Epithelial cell of umbilical artery (primary cell): ENCODE measurements around the gene FBXO34. TPM values are rescaled to one million over a fixed set of nuclear protein-coding genes. Genes with fewer than 3 reads are reported as not detected.

Source experiments
- total RNA-seq: library from RNA; depleted of rRNA; stranded (reverse); fragments of >200 nt; gene quantifications from 2 replicates; pipeline ENCODE4 v1.2.3, GENCODE V29; 2014

FBXO34 gene
- 23.1 and 27.4 TPM in 2 replicates for total RNA-seq

GRCh38 chr14:55270832-55271571 is at the start of gene FBXO34:
Gene FBXO34, plus strand, starts transcription at chr14:55271421. Its CDS starts 78,970 bp downstream, at chr14:55350391.

Other genes starting within 250 kb of the FBXO34 start
- 13.6 and 19.0 TPM in 2 replicates for gene WDHD1, start 244.3 kb upstream of the FBXO34 start, total RNA-seq
- 20.8 and 24.2 TPM in 2 replicates for gene SOCS4, start 244.2 kb upstream of the FBXO34 start, total RNA-seq
- 16.7 and 17.2 TPM in 2 replicates for gene MAPK1IP1L, start 219.8 kb upstream of the FBXO34 start, total RNA-seq
- gene LGALS3, start 142.2 kb upstream of the FBXO34 start, total RNA-seq = 14.9 and 29.6 TPM in 2 replicates
- 63.7 and 74.5 TPM in 2 replicates for gene DLGAP5, start 79.8 kb upstream of the FBXO34 start, total RNA-seq
- 8.8 and 14.9 TPM in 2 replicates for gene ATG14, start 140.4 kb downstream of the FBXO34 start, total RNA-seq
- not detected in 2 replicates for gene TBPL2, start 169.2 kb downstream of the FBXO34 start, total RNA-seq